ENCODE data around the gene THRB. TPM values are rescaled to one million over a fixed set of nuclear protein-coding genes. Genes with fewer than 3 reads are reported as not detected.

THRB gene
- polyA plus RNA-seq, 1 of the 3 experiments (the other 2 are of a cell fraction): 0.02 TPM

GRCh38 chr3:24481193-24481592 is 13.5 kb downstream of the THRB start:
- no peaks in the 10 kb centered on the region for H3K27me3 ChIP-seq (ENCODE audit: insufficient read depth)
- CTCF ChIA-PET: interaction anchor here (0.6 kb wide), 1 partner anchor 526 kb away, joined by 3 read pairs; no protein-coding TSS in a partner anchor
- H3K36me3 ChIP-seq (replicated peaks in 1 of 2; ENCODE audit: control insufficient read depth in 1 of 2, insufficient read depth in 2 of 2, low read length in 1 of 2): no peaks in the 10 kb centered on the region
- no peak for DNase-seq
- no peaks in the 10 kb centered on the region for H3K79me2 ChIP-seq (ENCODE audit: insufficient read depth)
- no peaks in the 10 kb centered on the region for H3K4me1 ChIP-seq (ENCODE audit: control insufficient read depth in 1 of 2, insufficient read depth in 2 of 2, low read depth in 1 of 2, low read length in 1 of 2)
- no peak overlapping the region for H3K27ac ChIP-seq (ENCODE audit: low read depth in 2 of 2, low read length in 1 of 2)
- no peaks in the 10 kb centered on the region for H4K20me1 ChIP-seq (ENCODE audit: insufficient read depth)
- POLR2A ChIA-PET: no interaction called here
- H2AFZ ChIP-seq (ENCODE audit: low read depth): no peak overlapping the region
- H3K9me2 ChIP-seq: no peaks in the 10 kb centered on the region
- H3K4me2 ChIP-seq: no peak overlapping the region
- no peaks in the 10 kb centered on the region for H3K9me3 ChIP-seq
- H3K9ac ChIP-seq: no peak overlapping the region
- TF ChIP-seq REST (IDR thresholded peaks at IDR 0.05; ENCODE audit: low read depth, low read length): no peak
- TF ChIP-seq RAD21 (IDR thresholded peaks at IDR 0.05; ENCODE audit: low read length): no peak
- no peak for TF ChIP-seq CHD2 (IDR thresholded peaks at IDR 0.05; ENCODE audit: low read length, partially characterized antibody)
- no peak for TF ChIP-seq TCF12 (IDR thresholded peaks at IDR 0.05)
- no peak for TF ChIP-seq NFIC (IDR thresholded peaks at IDR 0.05; ENCODE audit: borderline replicate concordance)
- TF ChIP-seq YY1 (IDR thresholded peaks at IDR 0.05; ENCODE audit: low read depth): no peak
- no peak for TF ChIP-seq CTCF (IDR thresholded peaks at IDR 0.05)
- TF ChIP-seq ZBTB33 (IDR thresholded peaks at IDR 0.05; ENCODE audit: borderline replicate concordance, low read depth): no peak
- no peak for TF ChIP-seq RXRA (IDR thresholded peaks at IDR 0.05; ENCODE audit: borderline replicate concordance, low read depth)
- H3F3A ChIP-seq (replicated peaks; ENCODE audit: insufficient read depth): no peaks in the 10 kb centered on the region
- H3K4me3 ChIP-seq (ENCODE audit: low read depth in 2 of 2, low read length in 1 of 2): no peak overlapping the region
- WGBS (ENCODE audit: low lambda C conversion rate): 65% methylated on average over 5 of the region's 5 CpGs

GRCh38 chr3:24480497-24480896 is 14.2 kb downstream of the THRB start:
- DNase-seq: no peak
- no peaks in the 10 kb centered on the region for H4K20me1 ChIP-seq (ENCODE audit: insufficient read depth)
- no peaks in the 10 kb centered on the region for H3K36me3 ChIP-seq (replicated peaks in 1 of 2; ENCODE audit: control insufficient read depth in 1 of 2, insufficient read depth in 2 of 2, low read length in 1 of 2)
- H2AFZ ChIP-seq (ENCODE audit: low read depth): no peak overlapping the region
- CTCF ChIA-PET: no interaction called here
- H3K4me1 ChIP-seq (ENCODE audit: control insufficient read depth in 1 of 2, insufficient read depth in 2 of 2, low read depth in 1 of 2, low read length in 1 of 2): no peaks in the 10 kb centered on the region
- H3K27ac ChIP-seq (ENCODE audit: low read depth in 2 of 2, low read length in 1 of 2): no peak overlapping the region
- POLR2A ChIA-PET: no interaction called here
- H3F3A ChIP-seq (replicated peaks; ENCODE audit: insufficient read depth): no peaks in the 10 kb centered on the region
- H3K4me3 ChIP-seq (ENCODE audit: low read depth in 2 of 2, low read length in 1 of 2): no peak overlapping the region
- H3K9me3 ChIP-seq: no peaks in the 10 kb centered on the region
- no peak overlapping the region for H3K4me2 ChIP-seq
- no peak overlapping the region for H3K9ac ChIP-seq
- H3K27me3 ChIP-seq (ENCODE audit: insufficient read depth): no peaks in the 10 kb centered on the region
- H3K79me2 ChIP-seq (ENCODE audit: insufficient read depth): no peaks in the 10 kb centered on the region
- no peaks in the 10 kb centered on the region for H3K9me2 ChIP-seq
- no peak for TF ChIP-seq RXRA (IDR thresholded peaks at IDR 0.05; ENCODE audit: borderline replicate concordance, low read depth)
- TF ChIP-seq RFX5 (IDR thresholded peaks at IDR 0.05; ENCODE audit: low read length): no peak
- TF ChIP-seq USF2 (IDR thresholded peaks at IDR 0.05; ENCODE audit: borderline replicate concordance, low read depth, low read length): no peak
- no peak for TF ChIP-seq USF1 (IDR thresholded peaks at IDR 0.05; ENCODE audit: borderline replicate concordance, low read depth)
- TF ChIP-seq CTCF (IDR thresholded peaks at IDR 0.05): no peak
- no peak for TF ChIP-seq MEF2A (IDR thresholded peaks at IDR 0.05; ENCODE audit: borderline replicate concordance, low read depth)
